Karpas-422 (cell line): ENCODE results near the gene CETP. TPM values are rescaled to one million over a fixed set of nuclear protein-coding genes. Genes with fewer than 3 reads are reported as not detected.

Experiments
- DNase-seq: peaks from one replicate; pipeline ENCODE4 v3.0.0-alpha.2; 2015
- H2AFZ ChIP-seq: fragments of 200-600 bp; sonication (generic); 2 replicates; pipeline ENCODE4 v1.6.1; 2014; ENCODE audit warnings: antibody characterized with exemption, low read length, mixed read lengths
- H3K27ac ChIP-seq: fragments of 200-600 bp; sonication (generic); 2 replicates; pipeline ENCODE4 v1.5.1; 2014; ENCODE audit warnings: mild to moderate bottlenecking, low read length, moderate library complexity
- H3K27me3 ChIP-seq: fragments of 200-600 bp; sonication (generic); 2 replicates; pipeline ENCODE4 v1.6.1; 2014; ENCODE audit warnings: low read length, mixed read lengths
- H3K36me3 ChIP-seq: fragments of 200-600 bp; sonication (generic); 2 replicates; pipeline ENCODE4 v1.6.1; 2014; ENCODE audit warnings: low read length, mixed read lengths; ENCODE audit not compliant: insufficient read depth
- H3K4me1 ChIP-seq: fragments of 200-600 bp; sonication (generic); 2 replicates; pipeline ENCODE4 v1.6.1; 2014; ENCODE audit warnings: mild to moderate bottlenecking, low read length, mixed read lengths
- H3K4me2 ChIP-seq: fragments of 200-600 bp; sonication (generic); 2 replicates; pipeline ENCODE4 v1.6.1; 2014; ENCODE audit warnings: low read length, low read depth, mild to moderate bottlenecking; ENCODE audit not compliant: poor library complexity, severe bottlenecking
- H3K4me3 ChIP-seq: fragments of 200-600 bp; sonication (generic); 2 replicates; pipeline ENCODE4 v1.5.1; 2014; ENCODE audit warnings: mild to moderate bottlenecking, antibody characterized with exemption, low read length, mixed read lengths
- H3K79me2 ChIP-seq: fragments of 200-600 bp; sonication (generic); 2 replicates; pipeline ENCODE4 v1.6.1; 2014; ENCODE audit warnings: mild to moderate bottlenecking, low read length, mixed read lengths
- H3K9ac ChIP-seq: fragments of 200-600 bp; sonication (generic); 2 replicates; pipeline ENCODE4 v1.6.0; 2014; ENCODE audit warnings: low read length
- H3K9me2 ChIP-seq: fragments of 200-600 bp; sonication (generic), shearing (Covaris generic); replicated peaks from 2 replicates; pipeline ENCODE4 v1.6.0; 2014; ENCODE audit warnings: mild to moderate bottlenecking, low read length, moderate library complexity; ENCODE audit not compliant: insufficient read depth
- H3K9me3 ChIP-seq: fragments of 300-700, 200-600 bp; sonication (generic); 2 replicates; pipeline ENCODE4 v1.6.1; 2014; ENCODE audit warnings: low read length, mixed read lengths
- H4K20me1 ChIP-seq: fragments of 200-600 bp; sonication (generic); 2 replicates; pipeline ENCODE4 v1.6.1; 2014; ENCODE audit warnings: mild to moderate bottlenecking, antibody characterized with exemption, low read length, low read depth; ENCODE audit not compliant: insufficient read depth
- total RNA-seq: library from RNA; depleted of rRNA; stranded (reverse); fragments of >200 nt; shearing (Covaris generic); gene quantifications from 2 replicates; pipeline ENCODE4 v1.2.3, GENCODE V29; 2014; ENCODE audit warnings: low replicate concordance

Gene CETP
- total RNA-seq, 1 experiment from 2014 or later = 0.48 TPM

- Histone ChIP-seq H3K9ac (no peak overlapping the region), H3K4me3 (no peak overlapping the region), H3K79me2 (no peaks in the 10 kb centered on the region), H3K27me3 (no peaks in the 10 kb centered on the region), H3K27ac (no peak overlapping the region), H3K9me2 (no peaks in the 10 kb centered on the region), H3K4me1 (peaks cover 17% of the 10 kb centered on the region), H4K20me1 (no peaks in the 10 kb centered on the region), H2AFZ (no peak overlapping the region), H3K4me2 (no peak overlapping the region), H3K9me3 (no peaks in the 10 kb centered on the region), H3K36me3 (no peaks in the 10 kb centered on the region)
- no peak for DNase-seq
Measured at GRCh38 chr16:56921571-56921970, 40.2 kb upstream of the CETP start.

- Histone ChIP-seq H3K27me3 (no peaks in the 10 kb centered on the region), H2AFZ (no peak overlapping the region), H3K79me2 (no peaks in the 10 kb centered on the region), H3K27ac (no peak overlapping the region), H3K9me2 (no peaks in the 10 kb centered on the region), H3K9ac (no peak overlapping the region), H3K4me1 (peaks cover 5% of the 10 kb centered on the region), H3K4me2 (no peak overlapping the region), H3K4me3 (no peak overlapping the region), H3K36me3 (no peaks in the 10 kb centered on the region), H4K20me1 (no peaks in the 10 kb centered on the region), H3K9me3 (no peaks in the 10 kb centered on the region)
- DNase-seq = no peak
Measured at GRCh38 chr16:56923481-56924091, 38.2 kb upstream of the CETP start.

GRCh38 chr16:56927471-56927870 lies 34.3 kb upstream of the CETP start:
- Histone ChIP-seq H3K27me3 (no peaks in the 10 kb centered on the region), H3K36me3 (no peaks in the 10 kb centered on the region), H3K27ac (no peak overlapping the region), H4K20me1 (peaks cover 3% of the 10 kb centered on the region; the same call in 1 of the 2 replicates), H3K79me2 (peaks cover 5% of the 10 kb centered on the region), H3K9me3 (no peaks in the 10 kb centered on the region), H3K4me3 (no peak overlapping the region), H3K9me2 (no peaks in the 10 kb centered on the region), H3K4me2 (no peak overlapping the region), H2AFZ (no peak overlapping the region), H3K9ac (no peak overlapping the region), H3K4me1 (peaks cover 27% of the 10 kb centered on the region)
- no peak for DNase-seq

- Histone ChIP-seq H3K4me3 (no peak overlapping the region), H3K27me3 (no peaks in the 10 kb centered on the region), H3K9ac (no peak overlapping the region), H3K79me2 (peaks cover 26% of the 10 kb centered on the region), H3K27ac (peak overlapping the region; percentile 91; the same call in 1 of the 2 replicates), H3K9me3 (no peaks in the 10 kb centered on the region), H4K20me1 (peaks cover 22% of the 10 kb centered on the region; the same call in 1 of the 2 replicates), H3K4me2 (no peak overlapping the region), H3K9me2 (no peaks in the 10 kb centered on the region), H2AFZ (peak overlapping the region; percentile 82; the same call in 1 of the 2 replicates), H3K36me3 (peaks cover 12% of the 10 kb centered on the region), H3K4me1 (peaks cover 41% of the 10 kb centered on the region)
- peak; percentile 68 for DNase-seq
Measured at GRCh38 chr16:56929639-56930038, 32.1 kb upstream of the CETP start.

- H3K27me3 ChIP-seq = no peaks in the 10 kb centered on the region
- peak overlapping the region; percentile 91 for H3K27ac ChIP-seq
- H3K9me2 ChIP-seq = no peaks in the 10 kb centered on the region
- H3K4me2 ChIP-seq = peak overlapping the region; percentile 90
- peaks cover 52% of the 10 kb centered on the region for H3K4me1 ChIP-seq
- H4K20me1 ChIP-seq = peaks cover 28% of the 10 kb centered on the region; the same call in 1 of the 2 replicates
- H3K79me2 ChIP-seq = peaks cover 36% of the 10 kb centered on the region
- no peaks in the 10 kb centered on the region for H3K9me3 ChIP-seq
- peak overlapping the region; percentile 87 for H3K9ac ChIP-seq
- DNase-seq = peak; percentile 63
- H3K36me3 ChIP-seq = peaks cover 21% of the 10 kb centered on the region
- peak overlapping the region; percentile 82 for H2AFZ ChIP-seq
- H3K4me3 ChIP-seq = peak overlapping the region; percentile 92
Measured at GRCh38 chr16:56930486-56931270, 31.1 kb upstream of the CETP start.

- no peaks in the 10 kb centered on the region for H3K9me2 ChIP-seq
- peaks cover 28% of the 10 kb centered on the region; the same call in 1 of the 2 replicates for H4K20me1 ChIP-seq
- peak overlapping the region; percentile 87 for H3K9ac ChIP-seq
- peak overlapping the region; percentile 91 for H3K27ac ChIP-seq
- H3K36me3 ChIP-seq = peaks cover 28% of the 10 kb centered on the region
- peaks cover 43% of the 10 kb centered on the region for H3K79me2 ChIP-seq
- H3K4me2 ChIP-seq = peak overlapping the region; percentile 90
- DNase-seq = peak; percentile 93
- H3K4me1 ChIP-seq = peaks cover 59% of the 10 kb centered on the region
- peak overlapping the region; percentile 92 for H3K4me3 ChIP-seq
- no peaks in the 10 kb centered on the region for H3K27me3 ChIP-seq
- 0 out of 2 replicates have a peak overlapping the region, but pooled peaks have one; percentile 35 for H2AFZ ChIP-seq
- H3K9me3 ChIP-seq = no peaks in the 10 kb centered on the region
Measured at GRCh38 chr16:56931271-56931891, 30.4 kb upstream of the CETP start.

GRCh38 chr16:56931892-56932720 lies 29.6 kb upstream of the CETP start, which contains the start of gene HERPUD1:
HERPUD1 (plus strand) TSS chr16:56932142; CDS start chr16:56932245, 103 bp downstream.
- peak; percentile 99 for DNase-seq
- Histone ChIP-seq H4K20me1 (peaks cover 28% of the 10 kb centered on the region; the same call in 1 of the 2 replicates), H3K9me2 (no peaks in the 10 kb centered on the region), H3K4me2 (peak within 1 kb of the TSS; percentile 90), H2AFZ (peak within 1 kb of the TSS; percentile 82), H3K9ac (peak within 1 kb of the TSS; percentile 87), H3K27ac (peak within 1 kb of the TSS; percentile 91), H3K36me3 (peaks cover 36% of the 10 kb centered on the region), H3K4me3 (peak within 1 kb of the TSS; percentile 92), H3K27me3 (no peaks in the 10 kb centered on the region), H3K79me2 (peaks cover 51% of the 10 kb centered on the region), H3K4me1 (peaks cover 66% of the 10 kb centered on the region), H3K9me3 (no peaks in the 10 kb centered on the region)
